CD4-positive, alpha-beta T cell treated with Interleukin-15 for 4 hours (primary cell): ENCODE results near the gene RBM38.
"Not testable (repeated sequence)": the region's sequence is repeated elsewhere in the genome, so short reads cannot be mapped to it uniquely, and the experiment has no call there.

ENCODE experiments used
- DNase-seq: peaks from one replicate; pipeline ENCODE4 v3.0.0-alpha.2; 2020; ENCODE audit warnings: low spot score

RBM38 gene

GRCh38 chr20:57417830-57418780 is 26.9 kb downstream of the RBM38 start:
- DNase-seq = no peak

GRCh38 chr20:57419479-57419878 is 28.3 kb downstream of the RBM38 start:
- not testable (repeated sequence) for DNase-seq

- no peak for DNase-seq
These were observed 29.5 kb downstream of the RBM38 start for GRCh38 chr20:57420571-57421252.

DNA sequence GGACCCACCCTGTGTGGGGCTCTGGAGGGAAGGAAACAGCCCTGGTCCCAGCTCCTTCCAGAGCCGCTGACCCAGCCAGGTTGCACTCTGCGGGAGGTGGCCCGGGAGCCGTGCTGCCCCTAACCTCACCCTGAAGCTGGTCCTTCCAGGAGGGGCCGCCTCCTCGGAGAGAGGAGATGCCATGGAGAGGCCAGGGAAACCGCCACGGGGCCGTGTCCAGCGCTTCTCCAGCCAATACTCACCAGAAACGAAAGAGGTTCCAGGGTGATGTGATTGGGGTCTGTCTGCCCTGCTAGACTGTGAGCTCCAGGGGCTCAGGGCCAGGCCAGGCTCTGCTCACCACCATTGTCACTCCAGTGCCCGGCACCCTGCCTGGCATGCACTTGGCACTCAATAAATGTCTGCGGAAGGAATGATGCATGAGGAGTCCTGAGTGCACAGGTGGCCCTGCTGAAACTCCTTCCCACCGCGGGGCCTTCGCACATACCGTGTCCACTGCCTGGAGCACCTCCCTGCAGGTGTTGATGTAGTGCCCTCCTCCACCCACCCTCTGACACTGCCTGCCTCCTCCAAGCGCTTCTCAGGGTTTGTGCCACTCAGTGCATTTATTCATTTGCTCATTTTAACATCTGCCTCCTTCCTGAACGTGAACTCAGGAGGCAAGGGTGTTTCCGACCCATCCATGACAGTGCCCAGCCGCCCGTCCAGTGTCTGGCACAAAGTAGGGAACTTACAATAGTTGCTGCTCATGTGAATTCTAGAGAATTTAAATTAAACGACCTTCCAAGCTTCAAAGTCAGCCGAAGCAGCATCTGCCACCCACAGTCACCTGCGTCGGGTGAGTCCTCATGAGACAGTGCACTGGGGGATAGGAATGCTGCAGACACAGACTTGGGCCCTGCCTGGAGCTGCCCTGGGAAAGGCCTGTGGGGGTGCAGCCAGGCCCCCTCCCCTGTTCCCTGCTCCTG is 30.3 kb downstream of the RBM38 start:
- no peak for DNase-seq

DNA sequence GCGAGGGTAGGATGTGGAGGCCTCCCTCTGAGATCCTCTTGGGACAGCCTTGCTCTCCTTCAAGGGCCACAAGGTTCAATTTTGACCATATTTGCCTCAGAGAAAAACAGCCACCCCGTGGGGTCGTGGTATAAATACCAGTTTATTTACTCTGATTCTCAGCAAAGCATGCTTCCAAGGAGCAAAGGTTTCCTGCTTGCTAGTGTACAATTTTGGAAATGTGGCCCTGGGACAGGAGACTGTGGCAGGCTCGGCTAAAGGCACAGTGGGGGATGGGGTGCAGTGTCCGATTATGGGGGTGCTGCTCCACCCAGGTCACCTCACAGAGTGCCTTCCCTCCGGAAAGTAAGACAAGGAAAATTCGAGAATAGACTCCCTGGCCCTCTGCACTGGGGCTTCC is 31.1 kb downstream of the RBM38 start:
- no peak for DNase-seq

- DNase-seq = no peak
These were observed 34.2 kb downstream of the RBM38 start for GRCh38 chr20:57425150-57426013.

DNA sequence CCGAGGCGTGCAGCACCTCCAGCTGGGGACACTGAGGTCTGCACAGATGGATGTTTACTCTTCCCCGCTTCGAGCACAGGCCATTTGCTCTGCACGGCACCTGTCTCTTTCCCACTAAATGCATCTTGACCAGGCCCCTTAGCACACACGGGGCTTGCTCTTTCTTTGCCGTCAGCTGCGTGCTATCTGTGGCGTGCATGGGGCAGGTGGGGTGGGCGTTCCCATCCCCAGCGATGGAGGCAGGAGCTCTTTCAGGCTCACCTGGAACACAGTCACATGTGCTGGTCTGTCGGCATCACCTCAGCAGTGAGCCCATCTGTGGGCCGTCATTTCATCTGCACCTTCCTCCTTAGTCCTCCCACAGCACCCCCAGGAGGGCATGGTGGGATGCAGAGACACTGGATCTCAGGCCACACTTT is 35.1 kb downstream of the RBM38 start:
- DNase-seq = no peak

DNA sequence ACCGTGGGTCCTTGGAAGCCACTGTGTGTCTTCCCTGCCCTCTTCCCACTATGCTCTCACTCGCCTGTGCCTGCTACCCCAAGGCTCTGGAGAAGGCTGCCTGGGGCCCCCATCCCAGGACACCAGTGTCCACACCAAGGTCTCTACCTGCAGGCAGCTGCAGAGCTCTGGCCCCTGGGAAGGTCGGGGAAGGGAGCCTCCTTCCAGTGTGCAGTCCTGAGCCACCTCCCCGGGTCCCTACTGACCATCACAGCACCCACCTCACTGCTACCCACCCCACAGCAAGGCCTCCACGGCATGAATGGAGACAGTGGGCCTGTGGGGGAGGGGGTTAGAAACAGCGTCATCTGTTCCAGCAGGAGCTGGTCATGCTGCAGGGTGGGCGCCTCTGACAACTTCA is 35.6 kb downstream of the RBM38 start:
- no peak for DNase-seq

DNA sequence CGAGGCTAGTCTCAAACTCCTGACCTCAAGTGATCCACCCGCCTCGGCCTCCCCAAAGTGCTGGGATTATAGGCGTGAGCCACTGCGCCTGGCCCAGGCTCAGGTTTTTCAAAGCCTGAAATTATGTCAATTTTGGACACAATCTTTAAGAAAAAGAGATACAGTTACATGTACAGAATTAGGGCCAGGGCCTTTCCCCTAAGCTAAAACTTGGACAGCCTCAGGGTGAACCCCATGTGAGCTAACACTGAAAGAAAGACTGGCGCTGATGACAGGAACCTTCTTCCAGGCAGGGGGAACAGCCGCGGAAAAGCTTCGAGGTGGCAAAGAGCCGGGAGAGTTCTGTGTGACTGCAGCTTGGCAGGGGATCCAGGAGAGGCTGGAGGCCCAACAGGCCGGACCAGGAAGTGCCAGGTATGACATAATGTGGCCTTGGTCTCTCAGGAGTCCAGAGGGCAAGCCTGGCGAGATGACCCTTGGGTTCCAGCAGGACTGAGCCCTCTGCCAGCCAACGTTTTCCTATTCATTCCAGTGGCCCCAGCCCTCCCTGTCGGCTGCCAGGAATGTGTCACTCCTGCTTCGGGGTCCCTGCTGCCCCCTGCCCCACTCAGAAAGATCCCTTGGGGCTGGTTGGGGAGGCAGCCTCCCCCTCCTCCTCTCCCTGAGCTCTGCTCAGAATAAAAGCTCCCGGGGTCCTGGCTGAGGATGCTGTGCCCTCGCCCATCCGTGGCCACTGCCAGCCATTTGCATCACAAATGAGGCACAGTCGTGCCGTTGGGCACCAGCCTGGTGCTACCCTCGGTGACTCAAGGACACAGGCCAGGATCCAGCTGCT is 37.3 kb downstream of the RBM38 start:
- no peak for DNase-seq

- DNase-seq = no peak
These were observed 37.9 kb downstream of the RBM38 start for GRCh38 chr20:57429159-57429496.

- no peak for DNase-seq
These were observed 38.5 kb downstream of the RBM38 start for GRCh38 chr20:57429580-57430200.

GRCh38 chr20:57430201-57430596 is 39.0 kb downstream of the RBM38 start:
- DNase-seq = not testable (repeated sequence)

DNA sequence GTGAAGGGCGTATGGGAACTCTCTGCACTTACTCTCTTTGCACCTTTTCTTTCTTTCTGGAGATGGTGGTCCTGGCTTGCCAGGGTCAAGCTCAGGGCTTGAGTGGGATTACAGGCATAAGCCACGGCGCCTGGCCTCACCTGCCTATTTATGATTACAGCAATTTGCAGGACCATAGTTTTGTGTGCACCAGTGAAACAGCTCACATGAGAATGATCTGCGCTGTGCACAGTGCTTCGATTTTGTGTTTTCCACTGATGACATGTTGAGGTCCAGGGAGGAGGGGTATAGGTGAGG is 40.3 kb downstream of the RBM38 start:
- DNase-seq = no peak

GRCh38 chr20:57432480-57432861 is 41.3 kb downstream of the RBM38 start:
- no peak for DNase-seq

DNA sequence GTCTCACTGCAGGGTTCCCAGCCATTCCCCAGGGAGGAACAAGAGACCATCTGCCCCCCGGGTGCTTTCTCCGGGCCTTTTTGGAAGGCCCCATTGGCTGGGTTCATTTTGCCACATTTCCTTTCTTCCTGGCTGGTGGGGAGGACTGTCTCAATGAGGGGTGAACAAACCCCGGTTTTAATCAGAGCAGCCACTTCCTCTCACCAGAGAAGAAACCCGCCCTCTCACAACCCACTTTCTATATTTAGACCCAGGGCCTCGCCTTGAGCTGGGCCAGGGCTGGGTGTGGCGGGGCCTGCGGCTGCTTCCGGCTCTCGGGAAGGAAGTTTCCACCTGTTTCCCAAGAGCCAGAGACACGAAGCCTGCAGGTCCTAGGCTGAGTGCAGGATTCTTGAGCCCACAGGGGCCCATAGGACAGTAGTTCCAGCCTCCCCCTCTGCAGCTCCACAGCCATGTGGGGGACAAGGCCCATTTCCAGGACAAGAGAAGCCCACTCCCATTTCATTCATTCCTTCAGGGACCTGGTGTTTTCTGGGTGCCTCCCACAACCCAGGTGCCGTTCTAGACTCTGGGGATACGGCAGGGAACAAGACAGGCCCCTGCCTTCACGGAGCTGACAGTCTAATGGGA is 41.8 kb downstream of the RBM38 start:
- DNase-seq = peak; percentile 72

DNA sequence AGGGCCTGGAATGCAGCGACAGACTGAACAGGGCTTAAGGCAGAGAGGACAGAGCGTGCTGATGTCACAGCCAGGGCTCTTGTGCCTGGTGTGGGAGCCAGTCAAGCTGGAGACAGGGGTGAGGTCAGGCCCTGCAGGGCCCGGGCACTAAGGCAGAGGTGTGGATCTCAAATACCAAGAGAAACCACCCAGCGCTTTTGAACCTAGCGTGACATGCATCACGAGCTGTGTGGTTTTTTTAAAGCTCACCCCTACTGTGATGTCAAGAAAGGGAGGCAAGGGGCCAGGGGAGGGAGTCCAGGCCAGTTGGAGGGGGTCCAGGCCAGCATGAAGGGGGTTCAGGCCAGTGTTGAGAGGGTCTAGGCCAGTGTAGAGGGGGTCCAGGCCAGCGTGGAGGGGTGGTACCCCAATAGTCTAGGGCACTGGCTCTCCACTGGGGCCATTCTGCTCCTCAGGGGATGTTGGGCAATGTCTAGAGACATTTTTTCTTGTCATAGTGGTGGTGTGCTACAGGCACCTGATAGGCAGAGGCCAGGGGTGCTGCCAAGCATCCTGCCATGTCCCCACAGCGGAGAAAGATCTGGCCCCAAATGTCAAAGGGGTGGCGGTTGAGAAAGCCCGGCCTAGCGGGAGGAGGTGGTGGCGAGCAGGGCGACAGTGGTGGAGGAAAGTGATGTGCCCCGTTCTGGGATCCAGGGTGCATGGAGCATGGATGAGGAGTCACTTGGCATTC is 42.6 kb downstream of the RBM38 start:
- DNase-seq = peak; percentile 58

GRCh38 chr20:57434390-57434700 is 43.1 kb downstream of the RBM38 start:
- no peak for DNase-seq

- no peak for DNase-seq
These were observed 43.9 kb downstream of the RBM38 start for GRCh38 chr20:57435105-57435497.
